ENCODE results near the gene ANKS1A.

DNA sequence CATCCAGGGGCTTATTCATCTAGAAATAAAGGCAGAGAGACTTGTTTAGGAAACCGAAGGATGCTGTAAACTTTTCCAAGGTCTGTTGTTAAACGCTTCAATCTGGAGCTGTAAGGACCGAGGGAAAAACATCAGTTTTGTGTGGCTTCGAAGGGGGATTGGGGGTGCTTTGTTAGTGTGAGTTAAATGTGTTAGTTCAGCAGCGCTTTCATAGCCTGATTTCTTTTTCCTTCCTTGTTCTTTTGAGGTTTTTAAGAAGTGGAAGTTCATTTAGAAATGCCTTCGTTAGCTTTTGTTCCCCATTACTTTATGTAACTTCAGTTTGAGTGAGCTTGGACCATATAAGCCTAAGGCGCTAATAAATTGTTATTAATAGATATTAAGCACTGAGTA is 1.5 kb downstream of the ANKS1A start:
- TF ChIP-seq, protein P1, sequence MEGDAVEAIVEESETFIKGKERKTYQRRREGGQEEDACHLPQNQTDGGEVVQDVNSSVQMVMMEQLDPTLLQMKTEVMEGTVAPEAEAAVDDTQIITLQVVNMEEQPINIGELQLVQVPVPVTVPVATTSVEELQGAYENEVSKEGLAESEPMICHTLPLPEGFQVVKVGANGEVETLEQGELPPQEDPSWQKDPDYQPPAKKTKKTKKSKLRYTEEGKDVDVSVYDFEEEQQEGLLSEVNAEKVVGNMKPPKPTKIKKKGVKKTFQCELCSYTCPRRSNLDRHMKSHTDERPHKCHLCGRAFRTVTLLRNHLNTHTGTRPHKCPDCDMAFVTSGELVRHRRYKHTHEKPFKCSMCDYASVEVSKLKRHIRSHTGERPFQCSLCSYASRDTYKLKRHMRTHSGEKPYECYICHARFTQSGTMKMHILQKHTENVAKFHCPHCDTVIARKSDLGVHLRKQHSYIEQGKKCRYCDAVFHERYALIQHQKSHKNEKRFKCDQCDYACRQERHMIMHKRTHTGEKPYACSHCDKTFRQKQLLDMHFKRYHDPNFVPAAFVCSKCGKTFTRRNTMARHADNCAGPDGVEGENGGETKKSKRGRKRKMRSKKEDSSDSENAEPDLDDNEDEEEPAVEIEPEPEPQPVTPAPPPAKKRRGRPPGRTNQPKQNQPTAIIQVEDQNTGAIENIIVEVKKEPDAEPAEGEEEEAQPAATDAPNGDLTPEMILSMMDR (conservative IDR thresholded peaks at IDR 0.05), result no peak
- TF ChIP-seq ZFX (IDR thresholded peaks at IDR 0.05), result no peak

Data from C4-2B (cell line).